Measurements from ENCODE around the gene GMPR. TPM values are rescaled to one million over a fixed set of nuclear protein-coding genes. Genes with fewer than 3 reads are reported as not detected.

Gene GMPR
- total and polyA plus RNA-seq, 10 of the 15 experiments (the other 5 are each of a cell fraction or from before 2014, with no cell fraction given) = 0.15 to 1.8 (median 0.49) TPM; not detected in 1

DNA sequence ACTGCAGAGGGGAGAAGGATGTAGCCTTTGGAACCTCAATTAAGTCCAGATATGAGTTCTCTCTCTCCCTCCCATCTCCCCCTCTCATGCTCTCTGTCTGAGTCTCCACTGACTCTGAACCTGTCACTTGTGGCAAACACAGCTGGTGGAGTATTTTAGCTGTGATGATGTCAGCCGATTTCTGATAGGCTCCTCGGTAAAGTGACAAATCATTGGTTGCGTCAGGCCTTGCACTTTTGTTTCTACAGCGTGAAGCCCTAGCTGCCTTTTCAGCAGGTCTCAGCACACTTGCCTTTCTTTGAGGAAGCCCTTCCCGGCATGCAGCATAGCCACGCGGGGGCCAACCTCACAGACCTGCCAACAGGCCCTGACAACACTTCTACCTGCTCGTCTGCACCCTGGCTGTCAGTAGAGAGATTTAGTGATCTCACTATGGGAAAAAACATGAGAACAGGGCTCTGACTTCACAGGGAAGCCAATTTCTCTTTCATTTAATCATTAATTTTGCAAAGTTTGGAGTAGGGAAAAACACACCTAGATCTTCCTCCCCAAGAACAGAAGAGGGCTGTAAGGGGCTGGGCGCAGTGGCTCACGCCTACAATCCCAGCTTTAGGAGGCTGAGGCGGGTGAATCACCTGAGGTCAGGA, 84.4 kb downstream of the GMPR start (continued):
- TF ChIP-seq, protein P1, sequence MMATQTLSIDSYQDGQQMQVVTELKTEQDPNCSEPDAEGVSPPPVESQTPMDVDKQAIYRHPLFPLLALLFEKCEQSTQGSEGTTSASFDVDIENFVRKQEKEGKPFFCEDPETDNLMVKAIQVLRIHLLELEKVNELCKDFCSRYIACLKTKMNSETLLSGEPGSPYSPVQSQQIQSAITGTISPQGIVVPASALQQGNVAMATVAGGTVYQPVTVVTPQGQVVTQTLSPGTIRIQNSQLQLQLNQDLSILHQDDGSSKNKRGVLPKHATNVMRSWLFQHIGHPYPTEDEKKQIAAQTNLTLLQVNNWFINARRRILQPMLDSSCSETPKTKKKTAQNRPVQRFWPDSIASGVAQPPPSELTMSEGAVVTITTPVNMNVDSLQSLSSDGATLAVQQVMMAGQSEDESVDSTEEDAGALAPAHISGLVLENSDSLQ (IDR thresholded peaks at IDR 0.05) = 0 out of 2 replicates have a peak, but pooled peaks have one; percentile 14
- 0 out of 2 replicates have a peak, but pooled peaks have one; percentile 34 for TF ChIP-seq CBFB (IDR thresholded peaks at IDR 0.05; ENCODE audit: low read depth)

DNA sequence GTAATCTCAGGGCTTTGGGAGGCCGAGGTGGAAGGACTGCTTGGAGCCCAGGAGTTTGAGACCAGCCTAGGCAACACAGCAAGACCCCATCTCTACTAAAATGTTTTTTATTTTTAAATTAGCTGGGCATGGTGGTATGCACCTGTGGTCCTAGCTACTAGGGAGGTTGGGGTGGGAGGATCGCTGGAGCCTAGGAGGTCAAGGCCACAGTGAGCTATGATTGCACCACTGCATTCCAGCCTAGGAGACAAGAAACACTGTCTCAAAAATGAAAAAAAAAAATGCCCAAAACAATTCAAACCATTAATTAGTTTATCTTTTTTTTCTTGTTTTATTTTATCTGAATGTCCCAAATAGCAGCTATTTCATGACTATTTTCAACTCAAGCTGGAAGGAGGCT, 85.8 kb downstream of the GMPR start:
- no TSS peak for BruUV-seq (replicated peaks)
- FAIRE-seq = no peak
- ChIA-PET RAD21 (ENCODE audit: unreplicated experiment) (interaction anchor here (0.7 to 2.2 kb wide), 4 partner anchors 38 to 639 kb away, joined by 3 to 7 read pairs (median 3); no protein-coding TSS in a partner anchor), POLR2A (no interaction called here), SMC1A (ENCODE audit: uncharacterized antibody, unreplicated experiment) (interaction anchor here (0.6 to 1.9 kb wide), 6 partner anchors 10 to 172 kb away, joined by 3 to 4 read pairs (median 3); no protein-coding TSS in a partner anchor), CTCF (interaction anchor here (0.6 to 9.3 kb wide), 8 partner anchors 9 to 703 kb away, joined by 3 to 53 read pairs (median 4); no protein-coding TSS in a partner anchor)
- TF ChIP-seq JUNB (IDR thresholded peaks at IDR 0.05) (no peak), CBFB (IDR thresholded peaks at IDR 0.05; ENCODE audit: low read depth) (no peak), SPI1 (IDR thresholded peaks at IDR 0.05; ENCODE audit: borderline replicate concordance, insufficient read depth, low read depth, low read length) (no peak), SP1 (IDR thresholded peaks at IDR 0.05; ENCODE audit: low read depth, low read length) (no peak), RB1 (IDR thresholded peaks at IDR 0.05; ENCODE audit: borderline replicate concordance) (no peak), ZNF274 (IDR thresholded peaks at IDR 0.05; ENCODE audit: insufficient read depth, insufficient read length) (no peak)
- no peak overlapping the region for H3K27ac ChIP-seq (ENCODE audit: control insufficient read depth, insufficient read depth)
- H3K4me2 ChIP-seq (ENCODE audit: control insufficient read depth, insufficient read depth) = no peak overlapping the region
- H3K4me3 ChIP-seq = no peak overlapping the region
- H3K27me3 ChIP-seq (replicated peaks in 1 of 2; ENCODE audit: control insufficient read depth in 2 of 2, insufficient read depth in 2 of 2, low read length in 1 of 2) = no peaks in the 10 kb centered on the region
- H2AFZ ChIP-seq (ENCODE audit: control insufficient read depth, low read depth, low read length) = no peak overlapping the region
- WGBS (ENCODE audit: insufficient coverage, insufficient replicate concordance, low lambda C conversion rate, missing lambda C conversion rate) = 100% methylated on average over 2 of the region's 2 CpGs
- ATAC-seq = no peak
- H3K36me3 ChIP-seq (ENCODE audit: control insufficient read depth in 2 of 2, insufficient read depth in 2 of 2, low read length in 1 of 2) = peaks cover 16 to 41% of the 10 kb centered on the region in 2 experiments; a peak in 3 of 4 replicates
- H3K9me3 ChIP-seq (replicated peaks; ENCODE audit: control insufficient read depth, insufficient read depth, low read length) = no peaks in the 10 kb centered on the region; the same call in 2 of the 3 replicates
- H3K4me1 ChIP-seq (ENCODE audit: control insufficient read depth, insufficient read depth, low read length) = peaks cover 30% of the 10 kb centered on the region
- no peak overlapping the region for H3K9ac ChIP-seq (ENCODE audit: control insufficient read depth, insufficient read depth, low read length)
- H4K20me1 ChIP-seq (ENCODE audit: control insufficient read depth, insufficient read depth) = no peaks in the 10 kb centered on the region
- in situ Hi-C loops (cut with MboI) = no loop called here
- intact Hi-C loops (cut with micrococcal nuclease; ENCODE audit: unreplicated experiment) = no loop called here
- DNase-seq (ENCODE audit: low read depth, low spot score) = no peak
- no peaks in the 10 kb centered on the region; the same call in 1 of the 2 replicates for H3K79me2 ChIP-seq (ENCODE audit: control insufficient read depth, insufficient read depth, low read length)
